Vagina (tissue), 2 donors: ENCODE results near the gene EGFR.

ENCODE experiments used
- CTCF ChIP-seq, 3 experiments: fragments of 450-650 bp in 2 of 3; fragments of 200-600 bp in 1 of 3; sonication (generic) in 1 of 3; IDR thresholded peaks; one replicate each; pipeline ENCODE4 v1.5.1; 2017 to 2019; ENCODE audit warnings: antibody characterized with exemption in 3 of 3, mild to moderate bottlenecking in 2 of 3, moderate library complexity in 2 of 3
- POLR2A ChIP-seq, 2 donors: fragments of 450-650 bp; IDR thresholded peaks; one replicate each; pipeline ENCODE4 v1.6.1; 2017; ENCODE audit warnings: antibody characterized with exemption in 2 of 2, mild to moderate bottlenecking in 2 of 2, moderate library complexity in 2 of 2
- POLR2AphosphoS5 ChIP-seq, 2 donors: sonication (generic); formaldehyde crosslinking; IDR thresholded peaks; one replicate each; pipeline ENCODE4 v1.9.0; 2017; ENCODE audit warnings: antibody characterized with exemption in 2 of 2, mild to moderate bottlenecking in 2 of 2, low read depth in 1 of 2; ENCODE audit not compliant: insufficient read depth in 1 of 2

DNA sequence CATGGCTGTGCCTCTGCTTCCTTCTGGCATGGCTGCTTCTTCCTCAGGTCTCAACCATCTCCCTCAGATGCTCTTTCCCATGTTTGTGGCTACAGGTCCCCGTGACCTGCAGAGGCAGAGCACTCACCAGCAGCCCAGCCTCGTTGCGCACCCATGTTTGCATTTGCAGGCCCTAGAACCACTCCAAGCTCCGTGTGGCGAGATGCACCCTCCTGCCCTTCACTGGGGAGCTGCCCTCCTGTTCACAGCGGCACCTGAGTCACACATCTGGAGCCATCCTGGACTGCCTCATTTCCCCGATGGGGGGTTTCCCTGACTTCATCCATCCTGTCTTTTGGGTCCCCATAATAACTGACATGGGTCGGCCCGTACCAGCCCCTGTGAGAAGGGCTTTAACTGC, 35.9 kb downstream of the EGFR start:
- no peak for TF ChIP-seq POLR2AphosphoS5 (IDR thresholded peaks at IDR 0.05; ENCODE audit: insufficient read depth in 1 of 2, low read depth in 1 of 2)
- no peak for TF ChIP-seq POLR2A (IDR thresholded peaks at IDR 0.05)
- TF ChIP-seq CTCF (IDR thresholded peaks at IDR 0.05): no peak
